Neuronal stem cell (in vitro differentiated cells): ENCODE data around the gene CTNND2.

Experiments used
- DNase-seq: peaks from one replicate; pipeline ENCODE4 v3.0.0-alpha.2; 2013; ENCODE audit warnings: low spot score
- H2AFZ ChIP-seq: one replicate; pipeline ENCODE4 v1.6.1; 2013; ENCODE audit warnings: mild to moderate bottlenecking, low read length, inconsistent platforms
- H2AK5ac ChIP-seq: 2 replicates; pipeline ENCODE4 v1.6.1; 2013; ENCODE audit warnings: low read depth, mild to moderate bottlenecking, inconsistent platforms, low read length, moderate library complexity, mixed read lengths
- H2BK120ac ChIP-seq: 2 replicates; pipeline ENCODE4 v1.6.1; 2013; ENCODE audit warnings: low read depth, mild to moderate bottlenecking, inconsistent platforms, low read length, moderate library complexity, mixed read lengths
- H2BK12ac ChIP-seq: one replicate; pipeline ENCODE4 v1.6.1; 2013; ENCODE audit warnings: low read length, inconsistent platforms
- H2BK15ac ChIP-seq: 2 replicates; pipeline ENCODE4 v1.6.1; 2013; ENCODE audit warnings: mild to moderate bottlenecking, low read length, inconsistent platforms, mixed read lengths
- H2BK5ac ChIP-seq: one replicate; pipeline ENCODE4 v1.6.1; 2013; ENCODE audit warnings: inconsistent platforms, mild to moderate bottlenecking, low read length, moderate library complexity
- H3K14ac ChIP-seq: one replicate; pipeline ENCODE4 v1.6.1; 2013; ENCODE audit warnings: low read length, inconsistent platforms
- H3K18ac ChIP-seq: 2 replicates; pipeline ENCODE4 v1.6.1; 2013; ENCODE audit warnings: low read length, inconsistent platforms
- H3K23ac ChIP-seq: 2 replicates; pipeline ENCODE4 v1.6.1; 2013; ENCODE audit warnings: low read depth, mild to moderate bottlenecking, mixed read lengths, low read length, inconsistent platforms; ENCODE audit not compliant: poor library complexity
- H3K27ac ChIP-seq: replicated peaks from 3 replicates; pipeline ENCODE4 v1.5.1; 2013; ENCODE audit warnings: low read length, inconsistent platforms
- H3K27me3 ChIP-seq, 3 experiments: 2 replicates each; pipeline ENCODE4 v1.6.1; 2013; ENCODE audit warnings: low read length in 3 of 3, mild to moderate bottlenecking in 2 of 3, inconsistent platforms in 1 of 3, low read depth in 1 of 3, mixed read lengths in 1 of 3, moderate library complexity in 1 of 3; ENCODE audit not compliant: control insufficient read depth in 3 of 3, insufficient read depth in 3 of 3
- H3K36me3 ChIP-seq, 2 donors: replicated peaks in 1 of 2; 2 replicates each; pipeline ENCODE4 v1.6.1; 2013; ENCODE audit warnings: low read length in 2 of 2; ENCODE audit not compliant: control insufficient read depth in 2 of 2, insufficient read depth in 2 of 2
- H3K4ac ChIP-seq: 2 replicates; pipeline ENCODE4 v1.6.1; 2013; ENCODE audit warnings: inconsistent platforms, mild to moderate bottlenecking, low read length, moderate library complexity
- H3K4me1 ChIP-seq, 2 donors: 1 replicate in 1 of 2; 2 replicates in 1 of 2; pipeline ENCODE4 v1.6.1; 2013; ENCODE audit warnings: low read length in 2 of 2, low read depth in 1 of 2; ENCODE audit not compliant: control insufficient read depth in 2 of 2, insufficient read depth in 1 of 2
- H3K4me2 ChIP-seq: one replicate; pipeline ENCODE4 v1.6.1; 2013; ENCODE audit warnings: mild to moderate bottlenecking, low read length, inconsistent platforms; ENCODE audit not compliant: insufficient read depth, poor library complexity, severe bottlenecking
- H3K4me3 ChIP-seq, 2 donors: 2 replicates each; pipeline ENCODE4 v1.5.1; 2013; ENCODE audit warnings: low read length in 2 of 2, mild to moderate bottlenecking in 2 of 2, inconsistent platforms in 1 of 2, moderate library complexity in 1 of 2
- H3K79me1 ChIP-seq: one replicate; pipeline ENCODE4 v1.6.1; 2013; ENCODE audit warnings: low read depth, mild to moderate bottlenecking, inconsistent platforms, low read length, moderate library complexity
- H3K9ac ChIP-seq: one replicate; pipeline ENCODE4 v1.6.1; 2013; ENCODE audit warnings: mild to moderate bottlenecking, low read depth, low read length, inconsistent platforms; ENCODE audit not compliant: poor library complexity
- H3K9me3 ChIP-seq, 2 donors: replicated peaks in 1 of 2; 2 replicates each; pipeline versions ENCODE3 to v1.6.1; 2013; ENCODE audit warnings: low read length in 2 of 2, mild to moderate bottlenecking in 2 of 2, inconsistent platforms in 1 of 2, low read depth in 1 of 2, mixed read lengths in 1 of 2, moderate library complexity in 1 of 2; ENCODE audit not compliant: control insufficient read depth in 2 of 2, insufficient read depth in 1 of 2
- H4K8ac ChIP-seq: one replicate; pipeline ENCODE4 v1.6.1; 2013; ENCODE audit warnings: low read depth, mild to moderate bottlenecking, inconsistent platforms, low read length, moderate library complexity
- H4K91ac ChIP-seq: one replicate; pipeline ENCODE4 v1.6.1; 2013; ENCODE audit warnings: low read length, low read depth, mild to moderate bottlenecking, inconsistent platforms; ENCODE audit not compliant: poor library complexity
- WGBS, 2 donors: extraction: QIAGEN DNeasy Blood & Tissue Kit; methylation state at CpG; one replicate each; pipeline ENCODE4 v1.1.7; 2013; ENCODE audit warnings: missing lambda C conversion rate in 2 of 2, mixed read lengths in 1 of 2; ENCODE audit not compliant: insufficient read length in 2 of 2, insufficient replicate concordance in 1 of 2; ENCODE audit errors: extremely low coverage in 2 of 2; 5-methylcytosine and 5-hydroxymethylcytosine counted together

The CTNND2 gene

DNA sequence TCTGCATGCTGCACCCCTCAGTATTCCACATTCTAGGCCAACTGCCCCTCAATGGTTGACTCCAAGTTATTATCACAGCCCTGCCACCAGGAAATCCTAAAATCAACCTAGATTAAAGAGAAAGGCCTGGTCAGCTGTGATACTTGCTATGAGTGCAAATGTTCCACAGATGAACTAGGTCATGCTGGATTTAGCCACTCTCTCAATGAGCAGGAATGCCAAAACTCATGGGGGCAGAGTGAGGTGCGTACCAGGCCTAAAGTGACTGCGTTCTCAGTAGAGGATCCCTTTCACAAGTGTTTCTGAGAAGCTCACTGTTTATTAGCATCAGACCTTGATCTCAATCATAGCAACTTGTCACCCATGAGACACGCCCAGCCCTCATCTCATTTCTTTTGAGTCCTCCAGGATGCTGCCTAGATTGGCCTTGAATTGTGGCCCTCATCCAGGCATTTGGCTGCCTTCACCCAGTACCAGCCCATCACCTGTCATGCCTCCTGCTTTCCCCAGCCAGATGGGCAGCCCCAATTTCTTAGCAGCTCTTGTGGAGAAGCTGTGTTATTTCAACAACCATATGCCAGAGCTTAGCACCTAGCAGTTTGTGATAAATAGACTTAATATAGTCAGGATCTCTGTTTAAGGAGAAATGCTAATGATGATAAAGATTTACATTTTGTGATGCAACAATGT lies 383.9 kb downstream of the CTNND2 start:
- WGBS, 2 donors, result no CpG with 5 or more reads among the region's 3 CpGs
- DNase-seq, result no peak
- no peak overlapping the region for H3K4me2 ChIP-seq

DNA sequence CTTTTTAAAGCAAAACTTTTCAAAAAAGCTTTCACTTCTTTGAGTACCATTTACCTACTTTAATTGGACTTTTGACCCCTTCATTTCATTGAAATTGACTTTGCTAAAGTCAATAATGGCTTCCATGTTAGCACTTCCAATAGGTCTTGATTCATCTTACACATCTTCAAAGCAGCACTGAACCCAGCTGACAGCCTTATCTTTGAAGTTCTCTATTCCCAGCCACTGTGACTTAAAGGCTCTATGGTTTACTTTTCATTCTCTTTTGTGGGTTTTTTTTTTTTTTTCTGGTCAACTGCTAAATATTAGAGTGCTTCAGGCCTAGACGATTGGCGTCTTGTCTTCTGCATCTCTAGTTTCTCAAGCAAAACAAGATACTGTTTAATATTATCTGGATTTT lies 385.0 kb downstream of the CTNND2 start:
- no peak overlapping the region for H3K4me3 ChIP-seq
- no peak overlapping the region for H3K14ac ChIP-seq
- no CpG with 5 or more reads among the region's 2 CpGs for WGBS, 2 donors
- no peak overlapping the region for H3K23ac ChIP-seq
- H2BK12ac ChIP-seq, result no peak overlapping the region
- H3K18ac ChIP-seq, result no peak overlapping the region
- H3K36me3 ChIP-seq, result no peaks in the 10 kb centered on the region
- H3K4me2 ChIP-seq, result no peak overlapping the region
- H2AFZ ChIP-seq, result no peak overlapping the region
- no peak overlapping the region for H3K9ac ChIP-seq
- H4K91ac ChIP-seq, result no peak overlapping the region
- peaks cover 0 to 5% of the 10 kb centered on the region in 2 donors for H3K9me3 ChIP-seq
- H3K27me3 ChIP-seq, result no peaks in the 10 kb centered on the region
- no peak overlapping the region for H2AK5ac ChIP-seq
- H3K4me1 ChIP-seq, result peaks cover 9 to 11% of the 10 kb centered on the region in 2 donors
- no peak overlapping the region for H4K8ac ChIP-seq
- no peak overlapping the region for H2BK15ac ChIP-seq
- no peak overlapping the region for H3K27ac ChIP-seq
- H3K79me1 ChIP-seq, result no peaks in the 10 kb centered on the region
- no peak overlapping the region for H2BK5ac ChIP-seq
- no peak for DNase-seq
- no peak overlapping the region for H3K4ac ChIP-seq
- H2BK120ac ChIP-seq, result no peak overlapping the region

More for the DNA sequence above, 383.9 kb downstream of the CTNND2 start:
- Histone ChIP-seq H3K27me3 (no peaks in the 10 kb centered on the region), H3K4me1 (peaks cover 9 to 19% of the 10 kb centered on the region in 2 donors), H3K23ac (no peak overlapping the region), H4K91ac (no peak overlapping the region), H4K8ac (no peak overlapping the region), H2BK15ac (no peak overlapping the region), H3K4me3 (no peak overlapping the region), H3K9me3 (peaks cover 0 to 5% of the 10 kb centered on the region in 2 donors), H3K18ac (no peak overlapping the region), H2BK12ac (no peak overlapping the region), H3K79me1 (no peaks in the 10 kb centered on the region), H2BK120ac (no peak overlapping the region), H3K9ac (no peak overlapping the region), H2AFZ (no peak overlapping the region), H3K14ac (no peak overlapping the region), H3K4ac (no peak overlapping the region), H2BK5ac (no peak overlapping the region), H3K36me3 (no peaks in the 10 kb centered on the region), H3K27ac (no peak overlapping the region), H2AK5ac (no peak overlapping the region)

DNA sequence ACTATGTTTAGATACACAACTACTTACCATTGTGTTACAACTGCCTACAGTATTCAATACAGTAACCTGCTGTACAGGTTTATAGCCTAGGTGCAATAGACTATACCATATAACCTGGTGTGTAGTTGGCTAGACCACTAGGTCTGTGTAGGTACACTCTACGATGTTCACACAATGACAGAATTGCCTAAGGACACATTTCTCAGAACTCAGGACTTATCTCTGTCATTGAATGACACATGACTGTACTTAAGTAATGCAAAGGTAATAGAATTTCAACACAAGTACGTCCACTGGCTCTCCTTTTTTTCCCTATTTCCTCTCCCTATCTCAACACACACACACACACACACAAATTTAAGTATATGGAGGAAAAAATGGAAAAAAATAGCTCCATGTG lies 385.6 kb downstream of the CTNND2 start:
- Histone ChIP-seq H2BK5ac (no peak overlapping the region), H3K23ac (no peak overlapping the region), H3K4me2 (no peak overlapping the region), H3K4me1 (peaks cover 4 to 6% of the 10 kb centered on the region in 2 donors), H3K18ac (no peak overlapping the region), H3K9ac (no peak overlapping the region), H3K9me3 (peaks cover 0 to 5% of the 10 kb centered on the region in 2 donors), H2BK15ac (no peak overlapping the region), H3K27me3 (no peaks in the 10 kb centered on the region), H4K91ac (no peak overlapping the region), H3K4me3 (no peak overlapping the region), H3K14ac (no peak overlapping the region), H3K79me1 (no peaks in the 10 kb centered on the region), H3K4ac (no peak overlapping the region), H3K36me3 (no peaks in the 10 kb centered on the region), H3K27ac (no peak overlapping the region), H2BK120ac (no peak overlapping the region), H4K8ac (no peak overlapping the region), H2AK5ac (no peak overlapping the region), H2BK12ac (no peak overlapping the region), H2AFZ (no peak overlapping the region)
- no peak for DNase-seq
- no CpG with 5 or more reads among the region's 2 CpGs for WGBS, 2 donors

DNA sequence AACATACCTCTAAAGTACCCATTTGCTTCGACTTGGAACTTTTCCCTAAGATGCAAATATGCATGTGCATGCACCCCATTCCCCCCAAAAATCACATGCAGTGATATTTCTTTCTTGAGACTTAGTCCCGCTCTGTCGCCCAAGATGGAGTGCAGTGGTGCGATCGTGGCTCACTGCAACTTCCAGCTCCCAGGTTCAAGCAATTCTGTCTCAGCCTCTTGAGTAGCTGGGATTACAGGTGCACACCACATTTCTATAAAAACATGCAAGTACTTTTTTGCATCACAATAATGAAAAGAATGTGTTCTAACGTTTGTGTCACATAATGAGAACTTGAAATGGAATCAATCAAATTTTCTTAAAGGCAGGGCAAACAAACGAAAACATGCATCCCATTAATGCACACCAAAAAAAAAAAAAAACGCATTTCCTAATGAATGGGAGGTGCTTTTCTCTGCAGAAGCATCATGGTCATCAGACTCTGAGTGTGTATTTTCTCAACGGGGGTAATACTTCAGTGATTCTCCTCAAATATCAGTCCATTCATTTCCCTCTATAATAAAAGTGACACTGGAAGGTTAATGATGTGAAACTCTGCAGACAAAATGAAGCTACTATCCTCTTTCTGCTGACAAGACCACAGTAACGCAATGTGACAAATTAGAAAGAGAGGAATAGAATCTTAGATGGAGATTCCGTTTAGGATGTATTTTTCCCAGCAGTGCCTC lies 389.4 kb downstream of the CTNND2 start:
- H3K18ac ChIP-seq, result no peak overlapping the region
- no peak overlapping the region for H2BK12ac ChIP-seq
- H4K8ac ChIP-seq, result no peak overlapping the region
- no peak overlapping the region for H3K4ac ChIP-seq
- no peak for DNase-seq
- no peak overlapping the region for H2BK120ac ChIP-seq
- no peak overlapping the region for H3K23ac ChIP-seq
- no peak overlapping the region for H3K27ac ChIP-seq
- no peak overlapping the region for H4K91ac ChIP-seq
- peaks cover 0 to 5% of the 10 kb centered on the region in 2 donors for H3K9me3 ChIP-seq
- H3K14ac ChIP-seq, result no peak overlapping the region
- WGBS, 2 donors, result no CpG with 5 or more reads among the region's 11 CpGs
- H3K9ac ChIP-seq, result no peak overlapping the region
- no peak overlapping the region for H2AFZ ChIP-seq
- peaks cover 6 to 7% of the 10 kb centered on the region in 2 donors for H3K4me1 ChIP-seq
- H2BK15ac ChIP-seq, result no peak overlapping the region
- H3K36me3 ChIP-seq, result no peaks in the 10 kb centered on the region
- H2AK5ac ChIP-seq, result no peak overlapping the region
- H3K4me2 ChIP-seq, result no peak overlapping the region
- H3K27me3 ChIP-seq, result no peaks in the 10 kb centered on the region
- H3K4me3 ChIP-seq, result no peak overlapping the region
- no peak overlapping the region for H2BK5ac ChIP-seq
- H3K79me1 ChIP-seq, result no peaks in the 10 kb centered on the region
